GM12872 (cell line): Measurements from ENCODE around the gene SKI.

Experiments
- TF ChIP-seq, protein P1 (sequence below): IDR thresholded peaks from 3 replicates; pipeline ENCODE4 v1.5.1; 2011; ENCODE audit warnings: low read depth, mild to moderate bottlenecking, low read length, moderate library complexity; ENCODE audit not compliant: insufficient read depth

The SKI gene

DNA sequence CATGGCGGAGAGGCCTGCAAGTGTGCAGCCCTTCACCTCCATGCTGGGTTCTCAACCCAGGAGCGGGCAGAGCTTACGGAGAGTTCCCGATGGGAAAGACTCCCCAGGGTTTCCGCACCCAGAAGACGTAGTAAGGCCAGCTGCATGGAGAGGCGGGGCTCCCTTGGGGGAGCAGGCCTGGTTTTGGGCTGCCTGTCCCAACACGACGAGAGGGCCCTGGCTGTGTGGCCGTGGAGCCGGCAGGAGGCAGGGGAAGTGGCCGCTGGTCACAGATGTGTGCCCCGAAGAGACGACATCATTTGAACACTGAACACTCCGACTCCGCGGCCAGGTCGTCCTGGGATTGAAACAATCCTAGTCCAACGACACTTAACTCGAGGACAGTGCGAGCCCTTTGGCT is 106.2 kb downstream of the SKI start:
- TF ChIP-seq, protein P1, sequence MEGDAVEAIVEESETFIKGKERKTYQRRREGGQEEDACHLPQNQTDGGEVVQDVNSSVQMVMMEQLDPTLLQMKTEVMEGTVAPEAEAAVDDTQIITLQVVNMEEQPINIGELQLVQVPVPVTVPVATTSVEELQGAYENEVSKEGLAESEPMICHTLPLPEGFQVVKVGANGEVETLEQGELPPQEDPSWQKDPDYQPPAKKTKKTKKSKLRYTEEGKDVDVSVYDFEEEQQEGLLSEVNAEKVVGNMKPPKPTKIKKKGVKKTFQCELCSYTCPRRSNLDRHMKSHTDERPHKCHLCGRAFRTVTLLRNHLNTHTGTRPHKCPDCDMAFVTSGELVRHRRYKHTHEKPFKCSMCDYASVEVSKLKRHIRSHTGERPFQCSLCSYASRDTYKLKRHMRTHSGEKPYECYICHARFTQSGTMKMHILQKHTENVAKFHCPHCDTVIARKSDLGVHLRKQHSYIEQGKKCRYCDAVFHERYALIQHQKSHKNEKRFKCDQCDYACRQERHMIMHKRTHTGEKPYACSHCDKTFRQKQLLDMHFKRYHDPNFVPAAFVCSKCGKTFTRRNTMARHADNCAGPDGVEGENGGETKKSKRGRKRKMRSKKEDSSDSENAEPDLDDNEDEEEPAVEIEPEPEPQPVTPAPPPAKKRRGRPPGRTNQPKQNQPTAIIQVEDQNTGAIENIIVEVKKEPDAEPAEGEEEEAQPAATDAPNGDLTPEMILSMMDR = no peak

DNA sequence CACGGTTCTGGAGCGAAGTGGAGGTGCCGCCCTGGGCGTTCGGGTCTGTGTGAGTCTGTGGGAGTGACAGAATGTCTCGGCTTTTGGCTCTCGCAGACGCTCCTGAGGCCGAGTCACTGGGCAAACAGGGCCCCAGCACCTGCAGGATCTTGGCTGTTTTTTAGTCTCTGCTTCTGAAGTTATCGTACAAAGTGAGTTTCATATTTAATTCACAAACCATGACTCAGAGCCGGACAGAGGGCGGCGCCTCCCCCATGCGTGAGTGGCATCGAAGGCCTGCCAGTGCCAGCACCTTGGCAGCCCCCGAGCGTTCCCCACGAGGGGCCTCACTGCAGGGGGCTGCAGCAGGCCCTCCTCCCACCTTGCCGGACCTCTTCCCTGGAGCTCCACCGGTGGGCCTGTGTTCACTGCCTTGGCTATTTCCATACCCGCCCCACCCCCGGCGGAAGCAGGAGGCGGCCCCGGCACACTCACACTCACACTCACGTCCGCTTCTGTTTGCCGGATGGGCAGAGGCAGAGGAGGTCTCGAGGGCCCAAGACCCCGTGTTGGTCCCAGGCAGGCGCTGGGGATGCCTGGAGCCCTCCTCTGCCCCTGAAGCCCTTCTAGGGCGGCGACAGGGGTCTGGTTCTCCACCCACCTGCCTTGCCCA is 106.9 kb downstream of the SKI start:
- TF ChIP-seq, protein P1 = no peak

DNA sequence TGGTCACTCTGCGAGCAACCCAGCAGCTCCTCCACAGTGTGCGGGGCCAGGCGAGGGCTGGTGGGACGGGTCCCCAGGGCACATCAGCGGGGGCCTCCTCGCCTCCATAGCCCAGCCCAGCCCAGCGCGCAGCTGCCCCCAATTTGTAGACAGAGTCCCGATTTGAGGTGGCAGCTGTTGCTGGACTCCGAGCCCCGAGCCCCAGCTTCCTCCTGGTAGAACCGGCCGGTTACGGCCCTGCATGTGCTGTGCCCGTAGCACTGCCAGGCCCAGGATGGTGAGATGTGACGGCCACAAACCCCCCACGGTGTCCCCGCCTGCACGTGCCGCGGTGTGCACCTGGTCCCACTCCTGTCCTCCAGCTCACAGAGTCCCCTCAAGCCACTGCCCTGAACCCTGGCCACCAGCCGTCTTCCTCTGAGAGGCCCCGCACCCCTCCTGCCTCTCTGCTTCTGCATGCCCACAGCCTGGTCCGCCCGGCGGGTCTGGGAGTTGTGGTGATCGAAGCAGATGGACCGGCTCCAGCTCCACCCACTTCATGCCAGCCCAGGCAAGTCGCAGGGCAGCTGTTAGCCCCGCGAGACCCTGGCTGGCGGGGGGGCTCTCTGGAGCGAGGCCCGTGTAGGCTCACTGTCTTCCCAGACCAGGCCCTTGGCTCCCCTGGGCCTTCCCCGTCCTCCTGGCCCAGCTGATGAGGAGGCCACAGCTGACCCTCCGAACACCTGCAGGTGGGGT is 107.8 kb downstream of the SKI start:
- TF ChIP-seq, protein P1 = no peak

DNA sequence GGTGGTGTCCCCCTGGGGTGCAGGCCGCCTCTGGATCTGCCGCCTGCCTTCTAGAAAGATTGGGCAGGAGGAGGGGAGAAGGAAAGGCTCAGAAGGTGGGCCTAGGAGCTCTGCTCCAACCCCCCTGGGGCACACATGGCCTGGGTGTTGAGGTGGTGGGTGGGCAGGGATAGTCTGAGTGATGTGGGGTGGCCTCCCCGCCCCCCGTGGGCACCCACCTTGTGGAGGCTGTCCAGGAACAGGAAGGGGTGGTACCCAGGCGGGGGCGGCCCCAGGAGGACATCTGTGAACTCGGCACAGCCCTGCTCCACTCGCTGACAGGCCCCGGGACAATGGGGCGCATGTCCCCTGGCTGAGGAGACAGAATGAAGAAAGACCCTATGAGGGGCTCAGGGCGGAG is 108.4 kb downstream of the SKI start:
- TF ChIP-seq, protein P1 = no peak

DNA sequence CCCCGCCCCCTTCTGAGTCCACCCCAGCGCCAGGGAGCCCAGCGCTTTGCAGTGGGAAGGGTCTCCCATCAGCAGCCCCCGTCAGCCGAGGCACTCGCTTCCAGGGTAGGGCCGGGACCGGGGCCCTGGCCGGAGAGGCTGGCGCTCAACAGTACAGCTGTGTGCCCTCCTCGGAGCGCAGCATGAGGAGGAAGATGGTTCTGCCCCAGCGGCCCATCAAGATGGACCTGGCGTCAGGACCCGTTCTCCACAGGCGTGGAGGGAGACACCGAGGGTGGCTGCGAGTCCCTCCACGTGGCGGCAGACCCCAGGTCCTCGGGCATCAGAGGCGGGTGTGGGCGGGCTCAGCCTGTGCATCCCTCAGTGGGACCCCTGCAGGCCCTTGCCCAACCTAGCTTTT is 109.0 kb downstream of the SKI start:
- TF ChIP-seq, protein P1 = no peak

DNA sequence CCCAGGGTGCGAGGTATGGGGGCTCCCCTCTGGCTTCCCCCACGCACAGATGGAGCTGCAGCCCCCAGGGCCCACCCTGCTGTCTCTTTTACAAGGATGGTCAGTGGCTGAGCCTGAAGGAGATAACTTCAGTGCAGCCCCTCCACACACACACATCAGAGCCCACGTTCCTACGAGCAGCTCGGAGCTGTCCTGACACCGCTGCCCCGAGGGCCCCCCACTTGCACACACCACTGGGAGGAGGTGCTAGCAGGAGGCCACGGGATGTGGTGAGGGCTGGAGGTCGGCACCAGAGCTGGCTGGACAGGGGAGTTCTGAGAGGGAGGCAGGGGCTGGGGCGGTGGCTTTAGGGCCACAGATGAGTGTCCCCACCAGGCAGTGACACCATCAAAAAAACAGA is 109.4 kb downstream of the SKI start:
- TF ChIP-seq, protein P1 = no peak

DNA sequence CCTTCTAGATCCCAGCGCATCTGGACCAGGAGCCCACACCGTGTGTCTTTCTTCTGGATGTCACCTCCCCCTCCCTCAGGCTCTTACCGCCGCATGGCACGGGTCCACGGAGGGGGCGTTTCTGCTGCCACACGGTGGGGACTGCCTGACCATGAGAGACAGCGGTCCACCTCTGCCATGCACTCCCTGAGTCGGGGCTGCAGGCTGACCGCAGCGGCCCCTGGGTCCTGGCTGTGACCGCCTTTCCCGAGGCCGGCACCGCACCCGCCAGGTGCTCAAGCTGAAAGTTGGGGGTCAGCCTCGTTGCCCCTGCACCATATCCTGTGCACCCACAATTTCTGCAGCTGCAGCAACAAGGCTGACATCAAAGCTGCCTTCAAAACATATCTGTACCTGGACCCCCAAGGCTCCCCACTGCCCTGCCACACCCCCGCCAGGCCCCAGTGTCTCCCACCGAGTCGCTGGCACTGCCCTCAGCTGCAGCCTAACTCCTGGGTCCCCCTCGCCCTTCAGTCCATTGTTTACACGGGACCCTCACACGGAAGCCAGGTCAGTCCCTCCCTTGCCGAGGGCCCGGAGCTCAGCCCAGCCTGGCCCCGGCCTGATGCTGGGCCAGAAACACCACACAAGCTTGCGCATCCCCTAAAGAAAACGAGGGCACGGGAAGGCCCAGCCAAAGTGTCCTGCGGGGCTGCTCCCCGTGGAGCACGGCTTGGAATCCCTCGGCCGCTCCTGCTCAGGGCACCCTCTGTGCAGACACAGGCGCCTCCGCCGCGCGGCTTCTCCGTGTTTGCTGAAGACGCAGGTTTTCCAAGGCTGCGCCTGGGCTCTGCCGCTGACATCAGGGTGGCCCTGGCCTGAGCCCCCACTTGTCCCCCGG is 111.3 kb downstream of the SKI start:
- TF ChIP-seq, protein P1 = no peak
